Measurements from ENCODE around the gene JHY.

The JHY gene

DNA sequence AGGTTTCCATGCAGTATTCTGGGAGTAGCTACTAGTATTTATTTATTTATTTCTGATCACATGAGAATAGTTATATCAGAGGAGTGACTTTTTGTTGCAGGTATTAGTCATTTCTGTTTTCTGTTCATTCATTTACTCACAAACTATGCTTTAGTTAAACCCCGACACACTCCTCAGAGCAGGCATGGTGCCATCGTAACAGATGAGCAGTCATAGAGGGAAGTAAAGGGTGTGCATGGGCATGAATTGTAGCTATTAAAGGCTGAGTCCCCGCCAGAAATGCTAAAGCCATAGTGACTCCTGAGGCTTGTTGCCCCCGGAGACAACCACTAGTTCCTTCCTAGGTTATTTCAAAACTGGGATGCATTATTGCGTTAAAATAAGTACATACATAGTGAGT lies 10.6 kb downstream of the JHY start:
- H3K4me3 ChIP-seq (ENCODE audit: insufficient read length, low read depth): no peak overlapping the region
- H3K9me3 ChIP-seq (ENCODE audit: insufficient read depth, low read length): no peaks in the 10 kb centered on the region
- TF ChIP-seq YY1 (IDR thresholded peaks at IDR 0.05; ENCODE audit: insufficient read depth, insufficient read length) (no peak), SUZ12 (IDR thresholded peaks at IDR 0.05; ENCODE audit: extremely low read depth, insufficient read depth, insufficient read length) (no peak), ZNF274 (IDR thresholded peaks at IDR 0.05; ENCODE audit: low read depth, low read length) (no peak)
- no peaks in the 10 kb centered on the region for H3K36me3 ChIP-seq (ENCODE audit: insufficient read depth, insufficient read length, low read length)
- H3K9ac ChIP-seq (ENCODE audit: insufficient read length, low read depth): no peak overlapping the region
- H3K27me3 ChIP-seq (ENCODE audit: insufficient read depth, insufficient read length): no peaks in the 10 kb centered on the region
- no peaks in the 10 kb centered on the region for H3K4me1 ChIP-seq (ENCODE audit: insufficient read depth, insufficient read length)
- no peak for DNase-seq (ENCODE audit: low read depth, low spot score)

DNA sequence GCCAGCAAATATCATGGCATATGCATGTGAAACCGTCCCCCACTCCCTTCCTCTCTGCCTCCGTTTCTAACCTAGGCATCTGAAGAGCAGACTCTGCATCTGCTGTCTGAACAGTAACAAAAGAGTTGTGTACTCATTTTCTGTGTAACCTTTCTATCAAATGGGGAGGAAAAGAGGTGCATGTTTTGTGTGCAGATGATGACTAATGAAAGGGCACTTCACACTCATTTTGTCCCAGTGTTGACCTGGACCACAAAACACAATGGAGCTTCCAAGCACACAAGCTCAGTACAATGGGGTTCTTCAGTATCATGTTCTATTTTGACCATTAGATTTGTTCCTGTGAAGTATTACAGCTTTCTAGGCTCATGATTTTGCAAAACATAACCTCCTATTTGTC lies 13.0 kb downstream of the JHY start:
- Histone ChIP-seq H3K27me3 (ENCODE audit: insufficient read depth, insufficient read length) (no peaks in the 10 kb centered on the region), H3K4me3 (ENCODE audit: insufficient read length, low read depth) (no peak overlapping the region), H3K9me3 (ENCODE audit: insufficient read depth, low read length) (no peaks in the 10 kb centered on the region), H3K4me1 (ENCODE audit: insufficient read depth, insufficient read length) (no peaks in the 10 kb centered on the region), H3K36me3 (ENCODE audit: insufficient read depth, insufficient read length, low read length) (no peaks in the 10 kb centered on the region), H3K9ac (ENCODE audit: insufficient read length, low read depth) (no peak overlapping the region)
- TF ChIP-seq ZNF274 (IDR thresholded peaks at IDR 0.05; ENCODE audit: low read depth, low read length) (no peak), SUZ12 (IDR thresholded peaks at IDR 0.05; ENCODE audit: extremely low read depth, insufficient read depth, insufficient read length) (no peak), YY1 (IDR thresholded peaks at IDR 0.05; ENCODE audit: insufficient read depth, insufficient read length) (no peak)
- DNase-seq (ENCODE audit: low read depth, low spot score): no peak

DNA sequence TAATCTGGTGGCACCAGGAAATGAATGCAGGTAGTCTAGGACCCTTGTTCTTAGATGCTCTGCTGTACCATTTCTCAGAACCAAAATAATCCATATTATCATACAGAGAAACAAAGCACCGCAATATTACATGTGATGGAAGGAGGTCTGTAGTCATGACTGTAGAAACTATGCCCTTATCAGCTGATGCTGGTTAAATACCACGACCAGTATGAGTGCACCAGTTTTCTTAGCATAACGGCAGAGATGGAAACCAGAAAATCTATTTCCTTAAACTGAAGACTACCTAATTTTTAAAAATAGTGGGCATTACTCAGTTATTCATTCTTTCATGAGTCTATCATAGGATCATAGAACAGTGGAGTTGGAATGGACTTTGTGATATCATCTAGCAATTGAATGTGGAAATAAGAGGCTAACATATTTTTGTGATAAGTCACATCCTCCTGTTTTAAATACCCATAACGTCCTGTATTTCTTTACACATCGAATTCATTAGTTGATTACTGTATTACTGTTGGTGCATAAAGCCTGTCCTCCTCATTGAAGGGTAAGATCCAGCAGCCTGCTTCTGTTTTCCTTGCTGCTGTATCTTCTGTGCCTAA lies 15.1 kb downstream of the JHY start:
- H3K9me3 ChIP-seq (ENCODE audit: insufficient read depth, low read length): no peaks in the 10 kb centered on the region
- H3K27me3 ChIP-seq (ENCODE audit: insufficient read depth, insufficient read length): no peaks in the 10 kb centered on the region
- TF ChIP-seq SUZ12 (IDR thresholded peaks at IDR 0.05; ENCODE audit: extremely low read depth, insufficient read depth, insufficient read length): no peak
- no peak for TF ChIP-seq ZNF274 (IDR thresholded peaks at IDR 0.05; ENCODE audit: low read depth, low read length)
- TF ChIP-seq YY1 (IDR thresholded peaks at IDR 0.05; ENCODE audit: insufficient read depth, insufficient read length): no peak
- H3K4me1 ChIP-seq (ENCODE audit: insufficient read depth, insufficient read length): no peaks in the 10 kb centered on the region
- no peak overlapping the region for H3K9ac ChIP-seq (ENCODE audit: insufficient read length, low read depth)
- no peak overlapping the region for H3K4me3 ChIP-seq (ENCODE audit: insufficient read length, low read depth)
- H3K36me3 ChIP-seq (ENCODE audit: insufficient read depth, insufficient read length, low read length): no peaks in the 10 kb centered on the region
- DNase-seq (ENCODE audit: low read depth, low spot score): no peak

DNA sequence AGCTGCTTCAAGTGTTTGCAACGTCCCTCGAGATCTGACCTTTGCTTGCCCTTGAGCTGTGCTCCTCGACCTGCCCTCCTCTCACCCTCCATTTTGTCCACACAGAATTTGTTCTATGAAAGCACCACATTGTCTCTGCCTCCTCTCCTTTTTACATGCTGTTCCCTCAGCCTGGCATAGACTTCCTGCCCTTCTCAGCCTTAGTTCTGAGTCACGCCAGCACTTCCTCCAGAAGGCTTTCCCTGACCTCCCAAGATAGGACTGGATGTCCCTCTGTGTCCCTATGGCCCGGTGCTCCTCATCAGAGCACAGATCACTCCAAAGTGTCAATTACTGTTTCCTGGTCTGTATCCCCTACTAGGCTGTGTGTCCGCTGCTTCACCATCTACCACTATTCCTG lies 16.2 kb downstream of the JHY start:
- TF ChIP-seq YY1 (IDR thresholded peaks at IDR 0.05; ENCODE audit: insufficient read depth, insufficient read length) (no peak), ZNF274 (IDR thresholded peaks at IDR 0.05; ENCODE audit: low read depth, low read length) (no peak), SUZ12 (IDR thresholded peaks at IDR 0.05; ENCODE audit: extremely low read depth, insufficient read depth, insufficient read length) (no peak)
- no peak for DNase-seq (ENCODE audit: low read depth, low spot score)
- H3K36me3 ChIP-seq (ENCODE audit: insufficient read depth, insufficient read length, low read length): no peaks in the 10 kb centered on the region

DNA sequence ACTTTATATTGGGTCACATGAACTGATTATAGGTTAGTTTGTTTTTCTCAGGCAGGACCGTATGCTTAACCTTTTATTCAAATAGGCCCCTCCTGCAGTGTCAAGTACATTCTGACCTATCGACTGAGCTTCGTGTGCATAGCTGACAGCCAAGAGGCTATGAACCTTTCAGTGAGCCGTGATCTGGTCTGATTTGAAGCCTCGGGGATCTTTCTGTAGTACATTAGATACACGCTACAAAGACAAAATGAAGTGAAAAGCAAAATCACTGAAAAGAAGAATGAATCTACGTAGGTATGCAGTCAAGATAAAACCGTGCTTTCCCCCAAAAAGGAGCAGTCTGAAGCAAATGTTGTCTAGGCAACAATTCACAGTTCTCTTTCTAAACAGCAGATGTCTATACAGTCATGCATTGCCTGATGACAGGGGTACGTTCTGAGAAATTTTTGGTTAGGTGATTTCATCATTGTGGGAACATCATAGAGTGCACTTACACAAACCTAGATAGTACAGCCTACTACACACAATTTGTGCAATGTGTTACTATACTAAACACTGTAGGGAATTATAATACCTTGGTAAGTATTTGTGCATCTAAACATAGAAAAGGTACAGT lies 18.1 kb downstream of the JHY start:
- TF ChIP-seq ZNF274 (IDR thresholded peaks at IDR 0.05; ENCODE audit: low read depth, low read length): no peak
- TF ChIP-seq YY1 (IDR thresholded peaks at IDR 0.05; ENCODE audit: insufficient read depth, insufficient read length): no peak
- TF ChIP-seq SUZ12 (IDR thresholded peaks at IDR 0.05; ENCODE audit: extremely low read depth, insufficient read depth, insufficient read length): no peak
- Histone ChIP-seq H3K9ac (ENCODE audit: insufficient read length, low read depth) (no peak overlapping the region), H3K4me3 (ENCODE audit: insufficient read length, low read depth) (no peak overlapping the region), H3K4me1 (ENCODE audit: insufficient read depth, insufficient read length) (no peaks in the 10 kb centered on the region), H3K27me3 (ENCODE audit: insufficient read depth, insufficient read length) (no peaks in the 10 kb centered on the region), H3K36me3 (ENCODE audit: insufficient read depth, insufficient read length, low read length) (no peaks in the 10 kb centered on the region), H3K9me3 (ENCODE audit: insufficient read depth, low read length) (no peaks in the 10 kb centered on the region)
- DNase-seq (ENCODE audit: low read depth, low spot score): no peak

More for the DNA sequence above, 16.2 kb downstream of the JHY start:
- no peaks in the 10 kb centered on the region for H3K27me3 ChIP-seq (ENCODE audit: insufficient read depth, insufficient read length)
- no peaks in the 10 kb centered on the region for H3K9me3 ChIP-seq (ENCODE audit: insufficient read depth, low read length)
- H3K9ac ChIP-seq (ENCODE audit: insufficient read length, low read depth): no peak overlapping the region
- no peaks in the 10 kb centered on the region for H3K4me1 ChIP-seq (ENCODE audit: insufficient read depth, insufficient read length)
- no peak overlapping the region for H3K4me3 ChIP-seq (ENCODE audit: insufficient read length, low read depth)

DNA sequence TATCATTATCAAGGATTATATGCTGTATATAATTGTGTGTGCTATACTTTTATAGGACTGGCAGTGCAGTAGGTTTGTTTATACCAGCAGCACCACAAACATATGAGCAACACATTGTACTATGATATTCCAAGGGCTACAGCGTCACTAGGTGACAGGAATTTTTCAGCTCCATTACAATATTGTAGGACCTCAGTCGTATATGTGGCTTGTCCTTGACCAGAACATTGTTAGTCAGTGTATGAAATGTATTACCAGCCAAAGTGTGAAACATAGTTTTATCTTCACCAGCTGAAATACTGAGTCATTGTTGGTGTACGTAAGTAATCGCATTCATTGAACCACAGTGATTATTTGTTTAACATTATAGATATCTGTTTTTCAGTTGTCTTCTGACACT lies 20.4 kb downstream of the JHY start:
- Histone ChIP-seq H3K36me3 (ENCODE audit: insufficient read depth, insufficient read length, low read length) (no peaks in the 10 kb centered on the region), H3K4me1 (ENCODE audit: insufficient read depth, insufficient read length) (no peaks in the 10 kb centered on the region), H3K9ac (ENCODE audit: insufficient read length, low read depth) (no peak overlapping the region), H3K27me3 (ENCODE audit: insufficient read depth, insufficient read length) (no peaks in the 10 kb centered on the region), H3K9me3 (ENCODE audit: insufficient read depth, low read length) (no peaks in the 10 kb centered on the region), H3K4me3 (ENCODE audit: insufficient read length, low read depth) (no peak overlapping the region)
- no peak for DNase-seq (ENCODE audit: low read depth, low spot score)
- TF ChIP-seq YY1 (IDR thresholded peaks at IDR 0.05; ENCODE audit: insufficient read depth, insufficient read length) (no peak), ZNF274 (IDR thresholded peaks at IDR 0.05; ENCODE audit: low read depth, low read length) (no peak), SUZ12 (IDR thresholded peaks at IDR 0.05; ENCODE audit: extremely low read depth, insufficient read depth, insufficient read length) (no peak)

DNA sequence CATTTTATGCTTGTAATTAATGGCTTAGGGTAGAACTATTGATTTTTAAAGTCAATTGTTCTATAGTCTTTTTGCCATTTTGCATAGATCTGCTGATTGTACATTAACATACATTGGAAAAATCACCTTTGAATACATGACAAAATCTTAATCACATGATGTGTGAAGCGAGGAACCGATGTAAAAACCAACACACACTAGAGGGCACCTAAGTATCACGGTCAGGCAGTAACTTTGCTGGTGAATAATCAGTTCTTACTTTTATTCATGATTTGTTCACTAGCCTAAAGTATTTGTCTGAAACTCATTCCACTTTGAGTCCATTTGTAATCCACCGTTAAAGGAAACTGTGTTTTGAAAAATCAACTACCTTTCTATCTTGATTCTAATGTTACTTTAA lies 28.2 kb downstream of the JHY start:
- Histone ChIP-seq H3K4me3 (ENCODE audit: insufficient read length, low read depth) (no peak overlapping the region), H3K36me3 (ENCODE audit: insufficient read depth, insufficient read length, low read length) (no peaks in the 10 kb centered on the region), H3K9ac (ENCODE audit: insufficient read length, low read depth) (no peak overlapping the region), H3K27me3 (ENCODE audit: insufficient read depth, insufficient read length) (no peaks in the 10 kb centered on the region), H3K9me3 (ENCODE audit: insufficient read depth, low read length) (no peaks in the 10 kb centered on the region), H3K4me1 (ENCODE audit: insufficient read depth, insufficient read length) (no peaks in the 10 kb centered on the region)
- DNase-seq (ENCODE audit: low read depth, low spot score): peak; percentile 11
- TF ChIP-seq YY1 (IDR thresholded peaks at IDR 0.05; ENCODE audit: insufficient read depth, insufficient read length): no peak
- TF ChIP-seq ZNF274 (IDR thresholded peaks at IDR 0.05; ENCODE audit: low read depth, low read length): no peak
- TF ChIP-seq SUZ12 (IDR thresholded peaks at IDR 0.05; ENCODE audit: extremely low read depth, insufficient read depth, insufficient read length): no peak
